Right kidney (tissue), 1 donor: Measurements from ENCODE around the gene TMEM53.
"Not testable (repeated sequence)": the region's sequence is repeated elsewhere in the genome, so short reads cannot be mapped to it uniquely, and the experiment has no call there.

Experiments
- DNase-seq: peaks from one replicate; pipeline ENCODE4 v3.0.0-alpha.2; 2016

Gene TMEM53

DNA sequence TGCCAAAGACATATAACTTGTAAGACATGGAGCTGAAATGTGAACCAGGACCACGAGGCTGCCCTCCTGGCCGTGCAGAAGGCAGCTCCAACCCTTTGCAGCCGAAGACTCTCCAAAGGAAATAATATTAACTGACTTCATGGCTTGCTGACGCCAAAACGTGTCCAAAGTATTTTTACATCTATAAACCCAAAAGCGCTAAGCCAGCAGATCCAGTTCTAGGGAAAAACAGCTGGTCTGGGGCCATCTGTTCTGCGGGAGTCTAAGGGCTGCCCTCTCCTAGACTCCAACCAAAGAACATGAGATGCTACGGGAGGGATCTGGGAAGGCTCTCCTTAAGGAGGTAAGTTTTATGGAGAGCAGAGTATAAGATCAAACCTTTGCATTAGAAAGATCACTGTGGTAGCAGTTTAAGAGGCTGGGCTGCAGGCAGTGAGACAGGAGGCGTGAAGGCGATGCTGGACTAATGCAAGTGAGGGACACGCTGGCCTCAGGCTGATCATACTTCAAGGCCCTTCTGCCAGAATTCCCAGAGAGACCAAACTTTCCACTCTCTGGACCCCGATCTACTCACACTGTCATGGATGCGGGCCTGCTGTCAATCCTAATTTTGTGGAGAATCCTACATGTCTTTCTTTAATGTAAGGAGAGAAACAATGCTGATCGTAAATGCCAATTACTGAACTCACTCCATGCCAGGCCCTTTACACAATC is 1.2 kb downstream of the TMEM53 start:
- DNase-seq, result no peak

GRCh38 chr1:44672254-44672955 is 1.9 kb downstream of the TMEM53 start:
- DNase-seq, result no peak

- no peak for DNase-seq
These were observed 3.3 kb downstream of the TMEM53 start for GRCh38 chr1:44670751-44671640.

DNA sequence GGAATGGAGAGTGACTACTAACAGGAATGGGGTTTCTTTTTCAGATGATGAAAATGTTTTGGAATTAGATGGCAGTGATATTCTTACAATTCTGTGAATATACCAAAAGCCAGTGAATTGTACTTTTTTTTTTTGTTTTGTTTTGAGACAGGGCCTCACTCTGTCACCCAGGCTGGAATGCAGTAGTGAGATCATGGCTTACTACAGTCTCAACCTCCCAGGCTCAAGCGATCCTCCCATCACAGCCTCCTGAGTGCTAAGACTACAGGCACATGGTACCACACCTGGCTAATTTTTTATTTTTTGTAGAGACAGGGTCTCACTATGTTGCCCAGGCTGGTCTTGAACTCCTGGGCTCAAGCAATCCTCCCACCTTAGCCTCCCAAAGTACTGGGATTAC is 7.6 kb downstream of the TMEM53 start:
- DNase-seq, result not testable (repeated sequence)

GRCh38 chr1:44664730-44665370 is 9.4 kb downstream of the TMEM53 start:
- no peak for DNase-seq

DNA sequence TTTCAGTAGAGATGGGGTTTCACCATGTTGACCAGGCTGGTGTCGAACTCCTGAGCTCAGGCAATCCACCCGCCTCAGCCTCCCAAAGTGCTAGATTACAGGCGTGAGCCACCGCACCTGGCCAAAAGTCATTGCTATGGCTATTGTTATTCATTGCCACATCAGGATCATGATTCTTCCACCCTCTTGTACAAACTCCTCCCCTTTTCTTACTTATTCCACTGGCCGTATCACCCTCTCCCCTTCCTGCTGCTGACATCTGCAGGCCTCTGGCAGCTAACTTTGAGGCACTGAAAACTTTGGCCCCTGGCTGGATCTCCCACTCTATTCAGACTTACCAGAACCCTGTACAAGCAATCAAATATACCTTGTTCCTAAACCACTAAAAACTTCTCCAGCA is 10.9 kb downstream of the TMEM53 start:
- no peak for DNase-seq

GRCh38 chr1:44662683-44663030 is 11.6 kb downstream of the TMEM53 start:
- no peak for DNase-seq

DNA sequence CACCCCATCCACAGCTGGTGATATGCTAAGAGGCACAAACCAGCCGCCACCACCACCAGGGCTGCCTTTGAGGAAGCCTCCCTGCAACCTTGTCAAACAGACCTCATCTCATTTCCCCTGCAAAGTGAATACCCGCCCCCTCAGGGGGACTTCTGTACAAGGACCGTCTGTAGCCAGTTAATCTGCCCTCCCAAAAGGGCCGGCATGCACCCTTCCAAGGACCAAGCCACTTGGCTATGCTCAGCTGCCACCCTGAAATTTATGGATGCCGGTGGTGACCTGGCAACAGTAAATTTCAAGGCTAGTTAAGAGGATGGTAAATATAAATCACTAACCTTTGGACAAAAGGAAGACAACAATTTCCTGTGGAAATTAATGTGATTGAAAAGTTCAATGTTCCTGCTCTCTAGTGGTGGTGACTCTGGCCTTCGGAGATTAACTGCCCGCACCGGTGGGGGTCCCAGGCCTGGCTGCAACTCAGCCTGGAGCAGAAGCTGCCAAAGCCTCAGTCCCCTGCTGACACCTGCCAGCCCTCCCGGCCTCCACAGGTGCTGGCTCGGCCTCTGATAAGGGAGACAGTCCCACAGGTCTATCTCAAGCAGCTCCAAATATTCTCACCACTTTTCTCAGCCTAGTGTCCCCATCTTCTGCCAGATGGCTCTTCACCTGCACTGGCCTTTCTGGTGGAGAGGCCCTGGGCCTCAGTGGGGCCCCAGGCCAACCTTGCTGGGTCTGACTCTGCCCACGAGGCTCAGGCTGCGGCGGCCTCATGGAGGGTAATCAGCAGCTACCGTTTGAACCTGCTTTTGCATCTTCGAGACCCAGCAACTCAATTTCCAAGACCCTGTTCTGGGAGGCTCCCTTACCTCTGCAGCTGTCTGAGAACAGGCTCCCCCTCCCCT is 12.2 kb downstream of the TMEM53 start:
- no peak for DNase-seq

DNA sequence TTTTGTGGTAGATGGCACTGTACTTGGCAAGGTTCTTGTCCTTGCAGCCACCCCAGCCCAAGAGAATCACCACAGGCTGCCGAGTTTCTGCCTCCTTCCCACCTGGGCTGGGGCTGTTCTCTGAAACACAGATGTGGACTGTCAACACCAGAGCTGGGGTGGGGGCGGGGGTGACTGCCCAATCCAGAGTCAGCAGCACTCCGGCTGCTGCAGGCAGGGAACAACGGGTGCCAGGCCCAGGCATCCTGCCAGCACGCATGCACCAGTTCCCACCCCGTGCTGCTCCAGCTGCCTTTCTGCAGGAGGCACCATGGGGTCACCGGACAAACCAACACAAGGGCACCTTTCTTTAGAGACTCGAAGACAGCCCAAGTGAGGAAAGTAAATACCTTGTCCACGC is 14.1 kb downstream of the TMEM53 start:
- no peak for DNase-seq

DNA sequence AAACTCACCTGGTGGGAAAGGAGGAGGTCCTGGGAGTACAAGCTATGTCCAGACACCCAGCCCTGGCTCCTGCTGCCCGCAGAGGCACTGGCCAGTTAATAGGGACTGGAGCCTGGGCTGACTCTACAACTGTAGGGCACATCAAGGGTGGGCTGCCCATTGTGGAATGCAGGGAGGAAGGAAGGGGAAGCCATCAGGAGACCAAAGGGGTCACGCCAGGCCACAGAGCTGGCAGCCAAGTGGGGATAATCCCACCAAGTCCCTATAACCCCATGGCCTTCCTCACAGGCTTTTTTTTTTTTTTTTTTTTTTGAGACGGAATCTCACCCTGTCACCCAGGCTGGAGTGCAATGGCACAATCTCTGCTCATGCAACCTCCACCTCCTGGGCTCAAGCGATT is 14.7 kb downstream of the TMEM53 start:
- no peak for DNase-seq

- no peak for DNase-seq
These were observed 18.7 kb downstream of the TMEM53 start for GRCh38 chr1:44655609-44656008.

DNA sequence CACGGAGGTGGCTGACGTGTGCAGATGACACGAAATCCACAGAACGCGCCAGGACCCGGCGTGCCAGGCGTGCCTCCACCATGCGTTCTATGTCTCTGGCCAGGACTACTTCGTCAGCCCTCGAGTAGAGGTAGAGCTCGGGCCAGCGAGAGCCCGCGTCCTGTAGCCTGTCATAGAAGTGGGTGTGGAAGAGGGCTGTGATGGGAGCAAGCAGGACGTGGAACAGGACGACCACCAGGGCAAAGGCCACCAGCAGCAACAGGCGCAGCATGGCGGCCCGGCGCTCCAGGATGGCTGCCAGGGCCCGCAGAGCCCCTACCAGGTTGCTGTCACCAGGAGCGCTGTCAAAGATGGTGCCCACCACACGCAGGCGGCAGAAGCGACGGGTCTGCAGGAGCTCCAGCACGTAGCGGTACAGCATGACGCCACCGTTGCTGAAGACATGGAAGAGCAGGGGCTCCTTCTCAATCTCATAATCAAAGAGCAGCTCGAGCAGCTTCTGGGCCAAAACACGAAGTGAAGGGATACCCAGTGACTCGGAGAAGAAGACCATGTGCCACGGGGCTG is 19.6 kb downstream of the TMEM53 start:
- no peak for DNase-seq

DNA sequence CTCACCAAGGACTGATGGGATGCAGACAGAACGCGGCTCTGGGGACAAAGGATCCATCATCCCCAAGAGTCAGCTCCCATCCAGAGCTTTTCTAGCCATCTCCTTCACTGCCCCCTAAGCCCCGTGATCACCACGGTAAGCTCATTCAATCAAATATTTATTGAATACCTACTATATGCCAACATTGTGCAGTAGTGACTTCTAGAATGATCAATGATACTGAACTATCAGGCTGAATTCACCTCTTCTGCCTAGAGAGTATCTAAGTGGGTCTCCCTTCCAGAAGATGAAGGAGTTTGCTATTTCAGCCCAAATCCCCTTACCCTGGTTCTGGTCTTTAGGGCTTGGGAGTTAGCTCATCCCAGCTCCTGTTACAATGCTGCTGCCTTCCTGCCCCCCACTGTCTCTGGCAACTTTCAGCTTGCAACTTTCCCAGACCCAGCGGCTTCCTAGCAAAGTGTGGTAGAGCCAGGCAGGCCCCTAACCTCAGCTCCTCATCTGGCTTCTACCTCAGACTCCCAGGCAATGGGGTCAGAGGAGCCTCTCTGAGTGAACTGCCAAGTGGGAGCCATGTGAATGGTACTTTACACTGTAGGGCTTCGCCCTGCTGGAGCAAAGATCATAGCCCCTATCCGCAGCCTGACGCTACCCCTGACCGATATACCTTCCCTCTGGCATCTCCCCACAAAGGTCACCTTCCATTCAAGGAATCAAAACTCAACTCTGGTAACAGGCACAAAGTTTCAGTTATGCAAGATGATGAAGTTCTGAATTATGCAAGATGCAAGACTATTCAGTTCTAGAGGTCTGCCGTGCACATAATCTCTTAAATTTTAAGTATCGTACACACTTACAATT is 20.9 kb downstream of the TMEM53 start:
- no peak for DNase-seq

DNA sequence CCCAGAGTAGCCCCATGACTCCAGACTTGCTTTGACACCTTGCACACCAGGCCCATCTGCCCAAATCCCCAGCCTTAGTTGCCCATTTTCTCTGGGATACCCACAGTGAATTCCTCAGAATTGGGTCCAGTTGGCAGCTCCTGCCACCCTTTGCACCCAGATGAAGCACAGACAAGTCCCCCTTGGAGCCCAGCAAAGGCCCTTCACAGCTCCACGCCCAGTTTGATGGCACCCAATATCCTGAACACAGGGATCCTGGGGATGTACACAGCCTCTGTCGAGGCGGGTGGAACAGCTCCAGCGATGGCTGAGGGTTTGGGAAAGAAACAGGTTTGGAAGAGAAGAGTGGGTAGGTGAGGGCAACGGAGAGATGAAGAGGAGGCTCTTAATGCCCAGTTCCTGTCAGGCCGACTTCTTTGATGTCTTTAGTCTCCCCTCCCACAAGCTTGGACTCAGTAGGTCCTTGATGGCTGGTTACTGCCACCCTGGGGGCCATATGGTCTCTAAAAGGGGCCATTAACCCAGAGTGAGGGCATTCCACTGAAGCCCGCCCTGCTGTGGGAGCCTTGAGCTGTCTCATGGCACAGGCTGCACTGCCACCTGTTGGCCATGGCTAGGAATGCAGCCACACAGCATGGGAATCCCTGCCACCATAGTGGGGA is 21.7 kb downstream of the TMEM53 start:
- no peak for DNase-seq

GRCh38 chr1:44651069-44651468 is 23.2 kb downstream of the TMEM53 start:
- no peak for DNase-seq

DNA sequence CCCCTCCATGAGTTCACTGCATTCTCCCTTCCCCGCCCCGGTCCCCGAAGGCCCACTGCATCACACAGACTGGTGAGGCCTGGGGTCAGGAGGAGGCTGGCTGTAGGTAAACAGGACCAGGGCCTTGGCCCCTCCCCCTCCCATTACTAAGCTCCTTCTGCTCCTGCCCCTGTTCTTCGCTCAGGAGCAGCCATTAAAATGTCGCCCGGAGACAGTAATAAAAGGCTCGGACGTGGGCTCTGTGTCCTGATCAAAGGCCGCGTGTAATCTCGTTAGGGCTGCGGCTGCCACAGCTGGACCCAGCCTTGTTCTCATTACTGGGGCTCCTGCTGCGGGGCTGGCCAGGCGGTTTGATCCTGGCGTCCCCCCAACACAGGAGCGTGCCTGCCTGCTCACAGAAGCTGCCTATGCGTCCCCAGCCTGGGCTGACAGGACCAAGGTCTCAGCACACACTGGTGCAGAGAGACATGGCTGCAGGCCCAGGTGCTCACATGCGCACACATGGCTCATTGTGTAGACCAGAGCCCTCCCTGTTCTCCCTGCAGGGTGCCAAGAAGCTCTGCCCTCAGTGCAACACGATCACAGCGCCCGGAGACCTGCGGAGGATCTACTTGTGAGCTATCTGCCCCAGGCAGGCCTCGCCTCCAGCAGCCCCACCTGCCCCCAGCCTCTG is 24.0 kb downstream of the TMEM53 start:
- DNase-seq, result no peak

DNA sequence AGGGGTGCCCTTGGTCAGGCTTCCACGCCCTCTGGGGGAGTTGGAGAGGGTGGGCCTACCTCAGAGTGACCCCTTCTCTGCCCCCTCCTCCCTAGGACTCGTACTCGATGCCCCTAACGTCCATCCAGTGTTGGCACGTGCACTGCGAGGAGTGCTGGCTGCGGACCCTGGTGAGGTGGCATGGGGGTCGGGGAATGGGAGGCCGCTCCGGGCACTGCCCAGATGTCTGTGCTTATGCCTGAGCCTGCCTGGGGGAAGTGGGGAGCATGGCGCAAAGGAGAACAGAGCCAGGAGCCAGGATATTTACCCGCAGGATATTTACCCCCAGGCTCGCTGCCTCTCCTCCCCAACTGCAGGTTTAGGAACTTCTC is 24.5 kb downstream of the TMEM53 start:
- DNase-seq, result no peak

- no peak for DNase-seq
These were observed 25.6 kb downstream of the TMEM53 start for GRCh38 chr1:44648529-44649250.

- DNase-seq, result no peak
These were observed 26.4 kb downstream of the TMEM53 start for GRCh38 chr1:44647896-44648295.
